Measurements from ENCODE around the gene NPDC1. TPM values are rescaled to one million over a fixed set of nuclear protein-coding genes. Genes with fewer than 3 reads are reported as not detected.

Gene NPDC1
- total RNA-seq, 2 donors from 2014 or later, result 72.1 to 105 TPM

DNA sequence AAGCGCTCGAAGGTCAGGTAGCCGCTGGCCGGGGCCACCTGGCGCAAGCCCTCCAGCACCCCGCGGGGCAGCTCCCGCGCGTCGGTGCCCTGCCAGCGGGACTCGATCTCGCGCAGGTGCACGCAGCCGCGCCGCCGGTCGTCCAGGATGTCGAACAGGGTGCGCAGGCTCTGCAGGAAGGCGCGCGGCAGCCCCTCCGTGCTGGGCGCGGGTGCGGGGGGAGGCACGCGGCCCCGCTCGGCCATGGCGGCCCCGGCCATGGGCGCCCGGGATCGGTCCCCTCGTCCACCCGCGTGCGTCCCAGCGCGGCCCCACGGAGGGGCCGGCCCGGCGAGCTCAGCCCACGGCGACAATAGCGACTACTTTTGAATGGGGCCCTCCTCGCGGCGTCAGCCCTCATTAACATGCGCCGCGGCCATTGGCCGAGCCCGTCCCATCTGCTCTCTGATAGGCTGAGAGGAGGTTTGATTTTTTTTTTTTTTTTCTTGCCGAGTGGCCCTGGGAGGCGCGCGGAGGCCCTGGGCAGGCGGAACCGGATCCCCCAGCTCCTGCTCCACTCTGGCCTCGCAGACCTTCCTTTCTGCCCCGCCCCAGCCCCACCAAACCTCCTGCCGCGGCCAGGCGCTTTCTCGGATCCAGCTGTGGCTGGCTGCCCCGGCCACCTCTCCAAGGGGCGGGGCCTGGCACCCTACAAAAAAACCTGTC, 24.4 kb upstream of the NPDC1 start, which contains the start of gene SAPCD2:
Gene SAPCD2, minus strand, starts transcription at position 357 of the 705 bp plus-strand sequence. Its CDS starts 97 bp downstream, at position 260.
- peak; percentile 91 for ATAC-seq
- peak in 2 of 3 donors; percentile 28 to 41 for TF ChIP-seq POLR2A (IDR thresholded peaks at IDR 0.05)
- TF ChIP-seq, protein P1, sequence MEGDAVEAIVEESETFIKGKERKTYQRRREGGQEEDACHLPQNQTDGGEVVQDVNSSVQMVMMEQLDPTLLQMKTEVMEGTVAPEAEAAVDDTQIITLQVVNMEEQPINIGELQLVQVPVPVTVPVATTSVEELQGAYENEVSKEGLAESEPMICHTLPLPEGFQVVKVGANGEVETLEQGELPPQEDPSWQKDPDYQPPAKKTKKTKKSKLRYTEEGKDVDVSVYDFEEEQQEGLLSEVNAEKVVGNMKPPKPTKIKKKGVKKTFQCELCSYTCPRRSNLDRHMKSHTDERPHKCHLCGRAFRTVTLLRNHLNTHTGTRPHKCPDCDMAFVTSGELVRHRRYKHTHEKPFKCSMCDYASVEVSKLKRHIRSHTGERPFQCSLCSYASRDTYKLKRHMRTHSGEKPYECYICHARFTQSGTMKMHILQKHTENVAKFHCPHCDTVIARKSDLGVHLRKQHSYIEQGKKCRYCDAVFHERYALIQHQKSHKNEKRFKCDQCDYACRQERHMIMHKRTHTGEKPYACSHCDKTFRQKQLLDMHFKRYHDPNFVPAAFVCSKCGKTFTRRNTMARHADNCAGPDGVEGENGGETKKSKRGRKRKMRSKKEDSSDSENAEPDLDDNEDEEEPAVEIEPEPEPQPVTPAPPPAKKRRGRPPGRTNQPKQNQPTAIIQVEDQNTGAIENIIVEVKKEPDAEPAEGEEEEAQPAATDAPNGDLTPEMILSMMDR (IDR thresholded peaks at IDR 0.05), result no peak
- intact Hi-C loops (cut with DNase I), result no loop called here
- Histone ChIP-seq H3K4me1 (peaks cover 24% of the 10 kb centered on the region), H3K36me3 (replicated peaks in 1 of 2; ENCODE audit: insufficient read depth in 1 of 2, low read depth in 2 of 2) (no peaks in the 10 kb centered on the region), H3K27ac (peak within 1 kb of the TSS; percentile 40 to 88 (median 72)), H3K27me3 (no peaks in the 10 kb centered on the region), H3K9me3 (no peaks in the 10 kb centered on the region), H3K4me3 (no peak within 1 kb of the TSS)
- 0 to 1% methylated on average over 30 to 72 of the region's 74 CpGs for WGBS, 2 donors
- DNase-seq, result peak; percentile 86 to 94 (median 92)

DNA sequence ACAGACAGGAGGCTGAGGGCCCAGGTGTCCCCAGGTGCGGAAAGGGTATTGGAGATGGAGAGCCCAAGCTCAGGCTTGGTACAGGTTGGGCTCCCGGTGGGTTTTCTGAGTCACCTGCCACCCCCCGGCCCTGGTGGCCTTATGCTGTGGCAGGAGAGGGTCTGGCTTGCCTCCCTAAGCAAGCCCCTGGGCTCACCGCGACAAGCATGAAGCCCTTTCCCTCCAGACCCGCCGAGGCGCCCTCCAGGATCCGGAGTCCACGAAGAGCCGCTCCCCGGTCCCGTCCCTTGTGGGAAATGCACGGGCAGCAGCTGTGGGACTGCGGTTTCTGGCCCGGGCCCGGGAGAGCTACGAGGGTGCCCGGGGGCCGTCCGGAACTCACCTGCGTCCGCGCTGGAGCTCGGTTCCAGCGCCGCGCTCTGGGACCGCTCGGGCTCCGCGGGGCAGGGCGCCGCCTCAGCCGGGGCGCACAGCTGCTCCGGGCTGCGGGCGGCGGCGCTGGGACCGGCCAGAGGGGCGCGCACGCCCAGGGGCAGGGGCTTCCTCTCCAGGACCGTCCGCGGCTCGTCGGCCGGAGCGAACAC, 23.6 kb upstream of the NPDC1 start:
- Histone ChIP-seq H3K27me3 (no peaks in the 10 kb centered on the region), H3K4me3 (no peak overlapping the region), H3K36me3 (replicated peaks in 1 of 2; ENCODE audit: insufficient read depth in 1 of 2, low read depth in 2 of 2) (no peaks in the 10 kb centered on the region), H3K9me3 (no peaks in the 10 kb centered on the region), H3K4me1 (peaks cover 24% of the 10 kb centered on the region), H3K27ac (no peak overlapping the region)
- no peak for DNase-seq
- intact Hi-C loops (cut with DNase I), result no loop called here
- no peak for ATAC-seq
- TF ChIP-seq POLR2A (IDR thresholded peaks at IDR 0.05), result no peak
- WGBS, 2 donors, result 6% methylated on average over 51 of the region's 52 CpGs; no CpG with 5 or more reads in 1 of the 2 donors

DNA sequence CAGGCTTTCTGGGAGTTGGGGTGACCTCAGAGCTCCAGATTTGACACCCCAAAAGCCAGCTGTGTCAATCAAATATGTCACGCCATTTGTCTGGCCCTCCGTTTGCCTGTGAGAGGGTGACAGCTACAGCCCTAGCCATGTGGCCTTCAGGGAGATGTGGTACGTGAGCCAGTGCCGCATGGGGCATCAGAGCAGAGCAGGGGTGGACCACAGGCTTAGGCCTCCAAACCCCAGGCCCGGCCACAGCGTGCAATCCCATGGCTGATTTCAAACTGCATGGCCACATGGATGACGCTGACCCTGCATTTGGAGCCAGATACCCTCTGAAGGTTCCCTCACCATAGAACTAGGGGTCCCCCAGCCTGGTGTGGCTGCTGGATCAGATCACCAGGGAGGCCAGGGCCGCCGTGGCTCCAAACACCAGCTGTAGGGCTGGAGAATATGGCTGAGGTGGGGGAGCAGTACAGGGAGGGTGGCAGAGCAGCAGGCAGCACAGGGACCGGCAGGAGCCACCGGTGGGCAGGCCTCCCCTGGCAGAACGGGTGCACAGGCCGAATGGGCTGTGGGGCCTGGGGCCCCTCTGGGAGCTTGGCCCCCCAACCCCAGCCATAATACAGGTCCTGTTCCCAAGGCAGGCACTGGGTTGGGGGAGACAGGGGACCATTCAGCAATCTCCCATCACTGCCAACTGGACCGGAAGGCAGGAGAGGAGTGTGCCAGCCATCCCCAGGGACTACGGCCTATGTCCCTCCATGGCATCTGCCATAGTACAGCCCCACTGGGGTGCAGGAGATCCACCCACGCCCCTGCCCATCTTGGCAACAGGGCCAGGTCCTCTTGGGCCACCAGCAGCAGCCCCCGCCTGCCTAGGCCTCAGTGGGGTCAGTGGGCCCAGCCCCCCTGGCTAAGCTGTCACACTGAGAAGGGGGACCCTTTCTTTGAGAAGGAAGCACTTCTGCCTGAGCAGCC, 22.8 kb upstream of the NPDC1 start:
- Histone ChIP-seq H3K27me3 (no peaks in the 10 kb centered on the region), H3K9me3 (no peaks in the 10 kb centered on the region), H3K36me3 (replicated peaks in 1 of 2; ENCODE audit: insufficient read depth in 1 of 2, low read depth in 2 of 2) (no peaks in the 10 kb centered on the region), H3K4me1 (peaks cover 29% of the 10 kb centered on the region), H3K27ac (no peak overlapping the region), H3K4me3 (no peak overlapping the region)
- DNase-seq, result no peak
- TF ChIP-seq POLR2A (IDR thresholded peaks at IDR 0.05), result no peak
- TF ChIP-seq, protein P1 (IDR thresholded peaks at IDR 0.05), result no peak
- ATAC-seq, result no peak
- intact Hi-C loops (cut with DNase I), result no loop called here
- 78 to 87% methylated on average over 3 to 17 of the region's 17 CpGs for WGBS, 2 donors

DNA sequence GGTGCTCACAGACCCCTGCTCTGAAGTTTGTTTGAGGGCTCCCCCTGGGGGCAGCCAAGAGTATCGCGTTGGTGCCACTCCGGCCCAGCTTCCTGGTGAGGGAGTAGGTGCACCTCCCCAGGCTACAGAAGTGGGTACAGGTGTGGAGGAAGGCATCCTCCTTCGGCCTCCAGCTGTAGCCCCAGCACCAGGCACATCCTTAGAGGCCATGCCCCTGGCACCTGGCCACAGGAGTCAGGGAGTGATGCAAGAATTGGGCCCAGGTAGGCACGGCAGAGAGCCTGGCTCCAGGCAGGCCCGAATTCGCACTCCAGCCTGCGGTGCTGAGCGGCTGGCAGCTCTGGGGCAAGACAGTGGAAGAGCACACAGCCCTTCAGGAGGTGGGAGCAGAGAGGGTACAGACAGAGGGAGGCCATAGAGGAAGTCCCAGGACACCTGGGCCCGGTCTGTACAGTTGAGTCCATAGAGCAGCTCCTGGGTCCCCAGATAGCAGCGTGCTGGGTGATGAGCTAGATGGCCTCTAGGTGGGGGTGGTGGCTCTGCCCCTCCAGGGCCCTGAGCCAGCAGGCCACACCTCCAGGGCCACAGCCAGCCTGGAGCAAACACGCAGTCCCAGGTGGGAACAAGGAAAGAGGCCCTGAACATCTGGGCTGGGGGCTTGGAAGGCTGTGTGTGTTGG, 22.0 kb upstream of the NPDC1 start:
- peak; percentile 47 for ATAC-seq
- intact Hi-C loops (cut with DNase I), result no loop called here
- Histone ChIP-seq H3K4me3 (no peak overlapping the region), H3K27me3 (no peaks in the 10 kb centered on the region), H3K9me3 (no peaks in the 10 kb centered on the region), H3K27ac (no peak overlapping the region), H3K4me1 (peaks cover 30% of the 10 kb centered on the region), H3K36me3 (replicated peaks in 1 of 2; ENCODE audit: insufficient read depth in 1 of 2, low read depth in 2 of 2) (no peaks in the 10 kb centered on the region)
- peak; percentile 84 to 87 (median 84) for DNase-seq
- 49 to 69% methylated on average over 7 to 12 of the region's 12 CpGs for WGBS, 2 donors
- TF ChIP-seq, protein P1 (IDR thresholded peaks at IDR 0.05), result peak; percentile 56 to 94 (median 86)
- no peak for TF ChIP-seq POLR2A (IDR thresholded peaks at IDR 0.05)

All from body of pancreas (tissue), 4 donors.